K562 (cell line): ENCODE data around the gene TFB2M. TPM values are rescaled to one million over a fixed set of nuclear protein-coding genes. Genes with fewer than 3 reads are reported as not detected.

ENCODE experiments used
- E2F5 ChIP-seq: sonication (generic); formaldehyde crosslinking; IDR thresholded peaks from 2 replicates; pipeline ENCODE4 v1.8.0; 2022; ENCODE audit warnings: mild to moderate bottlenecking, missing genetic modification reagents
- EHMT2 ChIP-seq: fragments of 450-650 bp; IDR thresholded peaks from 2 replicates; pipeline ENCODE4 v1.6.1; 2018; ENCODE audit warnings: antibody characterized with exemption
- ELF1 ChIP-seq: fragments of 200-800 bp; sonication (Bioruptor generic); IDR thresholded peaks from 2 replicates; pipeline ENCODE4 v1.6.1; 2016; ENCODE audit warnings: missing genetic modification characterization, missing compliant biosample characterization
- ELK1 ChIP-seq: sonication (generic); formaldehyde crosslinking; IDR thresholded peaks from 2 replicates; pipeline ENCODE4 v1.8.1; 2022; ENCODE audit warnings: missing genetic modification reagents
- GTF3C2 ChIP-seq: IDR thresholded peaks from 3 replicates; pipeline ENCODE4 v1.6.1; 2011; ENCODE audit warnings: borderline replicate concordance, mild to moderate bottlenecking, moderate library complexity; ENCODE audit not compliant: insufficient read length; ENCODE audit errors: extremely low read depth
- HINFP ChIP-seq: fragments of 450-650 bp; conservative IDR thresholded peaks from 2 replicates; pipeline ENCODE4 v1.6.1; 2016; ENCODE audit warnings: missing genetic modification characterization, low read depth, mild to moderate bottlenecking, control low read depth, missing compliant biosample characterization
- PHF20 ChIP-seq: fragments of 450-650 bp; IDR thresholded peaks from 2 replicates; pipeline ENCODE4 v1.6.1; 2018; ENCODE audit not compliant: partially characterized antibody
- PREB ChIP-seq: sonication (generic); formaldehyde crosslinking; IDR thresholded peaks from 2 replicates; pipeline ENCODE4 v1.8.1; 2023; ENCODE audit warnings: mild to moderate bottlenecking, missing genetic modification reagents
- PRMT5 ChIP-seq: sonication (generic); formaldehyde crosslinking; IDR thresholded peaks from 2 replicates; pipeline ENCODE4 v1.5.0; 2020; ENCODE audit warnings: missing genetic modification reagents
- SAFB2 ChIP-seq: fragments of 200-400 bp; formaldehyde crosslinking; IDR thresholded peaks from 2 replicates; pipeline ENCODE4 v1.6.1; 2018; ENCODE audit warnings: borderline replicate concordance, low read length, low read depth, moderate library complexity; ENCODE audit not compliant: severe bottlenecking
- SMARCA4 ChIP-seq: fragments of 450-650 bp; IDR thresholded peaks from 2 replicates; pipeline ENCODE4 v1.6.1; 2016
- SRSF1 ChIP-seq: fragments of 200-400 bp; formaldehyde crosslinking; IDR thresholded peaks from 2 replicates; pipeline ENCODE4 v1.6.1; 2017; ENCODE audit warnings: mild to moderate bottlenecking, low read depth, low read length, moderate library complexity
- TOE1 ChIP-seq, 2 experiments: fragments of 450-650 bp in 1 of 2; sonication (generic) in 1 of 2; formaldehyde crosslinking in 1 of 2; IDR thresholded peaks; 2 replicates each; pipeline versions ENCODE4 v1.7.1 to v1.8.0; 2016 to 2022; ENCODE audit warnings: borderline replicate concordance in 2 of 2, mild to moderate bottlenecking in 2 of 2, antibody characterized with exemption in 1 of 2, inconsistent platforms in 1 of 2, low read depth in 1 of 2, missing genetic modification reagents in 1 of 2, moderate library complexity in 1 of 2
- ZNF274 ChIP-seq: IDR thresholded peaks from 2 replicates; pipeline ENCODE4 v1.6.1; 2011; ENCODE audit warnings: low read depth, mild to moderate bottlenecking, low read length, moderate library complexity, borderline replicate concordance
- ZNF280A ChIP-seq: fragments of 450-650 bp; IDR thresholded peaks from 2 replicates; pipeline ENCODE4 v1.6.1; 2018; ENCODE audit warnings: mild to moderate bottlenecking, low read depth; ENCODE audit not compliant: partially characterized antibody
- ZNF551 ChIP-seq: fragments of 250-450 bp; sonication (Bioruptor Pico); IDR thresholded peaks from 2 replicates; pipeline ENCODE4 v1.5.0; 2021; ENCODE audit warnings: mild to moderate bottlenecking, moderate library complexity
- ZNF584 ChIP-seq: fragments of 200-800 bp; sonication (Bioruptor generic); IDR thresholded peaks from 2 replicates; pipeline ENCODE4 v1.6.1; 2016; ENCODE audit warnings: low read depth, mild to moderate bottlenecking, missing genetic modification characterization, missing compliant biosample characterization
- polyA plus RNA-seq, 8 experiments: library from polyadenylated mRNA; depleted of rRNA in 4 of 8; stranded (reverse) in 5 of 8; unstranded in 3 of 8; fragments of >200 nt; fragmentation: Nextera tagmentation in 2 of 8; fragmentation: Illumina TruSeq in 1 of 8; extraction: Ambion mirVana in 2 of 8; extraction: Trizol in 1 of 8; gene quantifications; 2 replicates each; pipeline versions ENCODE4 v1.2.1 to v1.2.3, GENCODE V29; 2011 to 2014; ENCODE audit warnings: inconsistent platforms in 1 of 8, missing spikeins in 1 of 8
- total RNA-seq, 7 experiments: library from RNA; depleted of rRNA in 6 of 7; stranded (reverse); fragments of >200 nt in 6 of 7; fragmentation: Illumina TruSeq in 2 of 7; extraction: Trizol in 2 of 7; gene quantifications; 2 replicates each; pipeline versions ENCODE4 v1.2.1 to v1.2.3, GENCODE V29; 2011 to 2021; ENCODE audit warnings: low replicate concordance in 1 of 7

Gene TFB2M
- total and polyA plus RNA-seq, 9 of the 15 experiments (the other 6 are each of a cell fraction or from before 2014, with no cell fraction given): 55.1 to 162 (median 70.6) TPM

- TF ChIP-seq TOE1 (IDR thresholded peaks at IDR 0.05; ENCODE audit: borderline replicate concordance) (0 out of 2 replicates have a peak, but pooled peaks have one; percentile 48), TOE1 (CRISPR knock-in tag; IDR thresholded peaks at IDR 0.05; ENCODE audit: borderline replicate concordance, low read depth) (0 out of 2 replicates have a peak, but pooled peaks have one; percentile 87), SMARCA4 (no peak), ELF1 (tag) (peak; percentile 99), E2F5 (no peak), PHF20 (no peak), SRSF1 (no peak), EHMT2 (no peak), ZNF280A (no peak), ZNF584 (no peak), HINFP (no peak), PREB (CRISPR knock-in tag) (peak; percentile 84; the same call in 1 of the 2 replicates), PRMT5 (CRISPR knock-in tag) (no peak), ZNF274 (no peak), ELK1 (CRISPR knock-in tag) (no peak), ZNF551 (CRISPR knock-in tag) (no peak), SAFB2 (no peak), GTF3C2 (no peak)
Measured at GRCh38 chr1:246566128-246566812, at the start of gene TFB2M, which contains the start of gene CNST (continued).
